GM19468 (cell line): ENCODE measurements around the gene APPL2.
"Not testable (repeated sequence)": the region's sequence is repeated elsewhere in the genome, so short reads cannot be mapped to it uniquely, and the experiment has no call there.

Source experiments
- ATAC-seq: cut with Tn5 transposase; IDR thresholded peaks from one replicate; pipeline ENCODE4 v1.9.1; 2021; ENCODE audit warnings: mild to moderate bottlenecking, moderate library complexity, moderate number of reproducible peaks; ENCODE audit not compliant: unreplicated experiment; ENCODE audit errors: extremely low read depth

Gene APPL2

GRCh38 chr12:105257321-105257728 lies 21.4 kb upstream of the APPL2 start:
- ATAC-seq: no peak

GRCh38 chr12:105256921-105257320 lies 20.9 kb upstream of the APPL2 start:
- ATAC-seq: no peak

- ATAC-seq: not testable (repeated sequence)
Observed at GRCh38 chr12:105256431-105256830, 20.5 kb upstream of the APPL2 start.

GRCh38 chr12:105256011-105256410 lies 20.0 kb upstream of the APPL2 start:
- no peak for ATAC-seq

- ATAC-seq: no peak
Observed at GRCh38 chr12:105253866-105254513, 18.0 kb upstream of the APPL2 start.

- ATAC-seq: no peak
Observed at GRCh38 chr12:105252901-105253300, 16.9 kb upstream of the APPL2 start.

- not testable (repeated sequence) for ATAC-seq
Observed at GRCh38 chr12:105245776-105246427, 9.9 kb upstream of the APPL2 start.

GRCh38 chr12:105245291-105245690 lies 9.3 kb upstream of the APPL2 start:
- ATAC-seq: no peak

- ATAC-seq: no peak
Observed at GRCh38 chr12:105240228-105240627, 4.3 kb upstream of the APPL2 start.

GRCh38 chr12:105239304-105239703 lies 3.3 kb upstream of the APPL2 start:
- no peak for ATAC-seq

GRCh38 chr12:105237666-105238065 lies 1.7 kb upstream of the APPL2 start:
- no peak for ATAC-seq

GRCh38 chr12:105235281-105235731 lies 668 bp downstream of the APPL2 start:
- no peak for ATAC-seq

GRCh38 chr12:105234197-105234596 lies 1.8 kb downstream of the APPL2 start:
- no peak for ATAC-seq

GRCh38 chr12:105233041-105233905 lies 2.7 kb downstream of the APPL2 start:
- ATAC-seq: no peak

- ATAC-seq: no peak
Observed at GRCh38 chr12:105231396-105231795, 4.6 kb downstream of the APPL2 start.

GRCh38 chr12:105229371-105229770 lies 6.6 kb downstream of the APPL2 start:
- no peak for ATAC-seq

- no peak for ATAC-seq
Observed at GRCh38 chr12:105228966-105229365, 7.0 kb downstream of the APPL2 start.

- ATAC-seq: no peak
Observed at GRCh38 chr12:105228494-105228893, 7.5 kb downstream of the APPL2 start.

- no peak for ATAC-seq
Observed at GRCh38 chr12:105227879-105228278, 8.1 kb downstream of the APPL2 start.

- ATAC-seq: no peak
Observed at GRCh38 chr12:105226219-105226618, 9.8 kb downstream of the APPL2 start.

GRCh38 chr12:105225505-105226015 lies 10.4 kb downstream of the APPL2 start:
- ATAC-seq: no peak
